HFF-Myc (cell line): ENCODE results near the gene C1QTNF8.

Source experiments
- DNase-seq: peaks from one replicate; pipeline ENCODE4 v3.0.0-alpha.2; 2011; ENCODE audit warnings: low read depth; ENCODE audit errors: extremely low read depth
- H3K4me3 ChIP-seq: replicated peaks from 2 replicates; pipeline ENCODE4 v1.5.1; 2011; ENCODE audit warnings: low read depth, mild to moderate bottlenecking, control low read depth, low read length
- TF ChIP-seq, protein P1 (sequence below): IDR thresholded peaks from 2 replicates; pipeline ENCODE4 v1.5.1; 2012; ENCODE audit warnings: mild to moderate bottlenecking, low read depth, low read length, control low read depth; ENCODE audit errors: missing control alignments

The C1QTNF8 gene

DNA sequence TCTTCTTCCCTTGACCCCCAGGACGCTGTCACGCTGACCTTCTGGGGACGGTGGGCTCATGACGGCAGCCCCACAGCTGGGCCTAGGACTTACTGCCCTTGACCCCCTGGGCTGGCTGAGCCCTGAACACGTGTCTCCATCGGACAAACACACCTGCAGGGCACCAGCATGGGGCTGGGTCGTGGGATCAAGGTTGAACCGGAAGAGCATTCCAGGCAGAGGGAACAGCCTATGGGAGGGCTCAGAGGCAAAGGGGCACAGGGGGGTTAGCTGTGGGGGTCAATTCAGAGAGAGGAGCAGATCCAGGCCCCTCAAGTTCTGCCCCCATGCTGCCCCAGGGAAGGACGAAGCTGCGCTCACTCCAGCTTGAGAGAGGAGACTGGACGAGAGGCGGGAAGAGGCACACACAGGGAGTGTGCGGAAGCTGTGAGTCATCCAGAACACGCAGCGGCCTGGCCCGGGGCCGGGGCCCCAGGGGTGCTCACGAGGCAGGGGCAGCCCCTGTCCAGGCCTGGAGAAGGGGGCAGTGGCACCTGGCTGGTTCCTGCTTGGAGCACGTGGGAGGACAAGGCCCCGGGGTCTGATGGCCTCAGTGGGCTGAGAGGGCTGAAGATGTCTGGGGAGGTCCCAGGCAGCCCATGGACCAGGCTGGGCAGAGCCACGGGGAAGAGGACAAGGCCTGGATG, 13.6 kb downstream of the C1QTNF8 start:
- DNase-seq: no peak
- H3K4me3 ChIP-seq: no peak overlapping the region
- TF ChIP-seq, protein P1, sequence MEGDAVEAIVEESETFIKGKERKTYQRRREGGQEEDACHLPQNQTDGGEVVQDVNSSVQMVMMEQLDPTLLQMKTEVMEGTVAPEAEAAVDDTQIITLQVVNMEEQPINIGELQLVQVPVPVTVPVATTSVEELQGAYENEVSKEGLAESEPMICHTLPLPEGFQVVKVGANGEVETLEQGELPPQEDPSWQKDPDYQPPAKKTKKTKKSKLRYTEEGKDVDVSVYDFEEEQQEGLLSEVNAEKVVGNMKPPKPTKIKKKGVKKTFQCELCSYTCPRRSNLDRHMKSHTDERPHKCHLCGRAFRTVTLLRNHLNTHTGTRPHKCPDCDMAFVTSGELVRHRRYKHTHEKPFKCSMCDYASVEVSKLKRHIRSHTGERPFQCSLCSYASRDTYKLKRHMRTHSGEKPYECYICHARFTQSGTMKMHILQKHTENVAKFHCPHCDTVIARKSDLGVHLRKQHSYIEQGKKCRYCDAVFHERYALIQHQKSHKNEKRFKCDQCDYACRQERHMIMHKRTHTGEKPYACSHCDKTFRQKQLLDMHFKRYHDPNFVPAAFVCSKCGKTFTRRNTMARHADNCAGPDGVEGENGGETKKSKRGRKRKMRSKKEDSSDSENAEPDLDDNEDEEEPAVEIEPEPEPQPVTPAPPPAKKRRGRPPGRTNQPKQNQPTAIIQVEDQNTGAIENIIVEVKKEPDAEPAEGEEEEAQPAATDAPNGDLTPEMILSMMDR: no peak

DNA sequence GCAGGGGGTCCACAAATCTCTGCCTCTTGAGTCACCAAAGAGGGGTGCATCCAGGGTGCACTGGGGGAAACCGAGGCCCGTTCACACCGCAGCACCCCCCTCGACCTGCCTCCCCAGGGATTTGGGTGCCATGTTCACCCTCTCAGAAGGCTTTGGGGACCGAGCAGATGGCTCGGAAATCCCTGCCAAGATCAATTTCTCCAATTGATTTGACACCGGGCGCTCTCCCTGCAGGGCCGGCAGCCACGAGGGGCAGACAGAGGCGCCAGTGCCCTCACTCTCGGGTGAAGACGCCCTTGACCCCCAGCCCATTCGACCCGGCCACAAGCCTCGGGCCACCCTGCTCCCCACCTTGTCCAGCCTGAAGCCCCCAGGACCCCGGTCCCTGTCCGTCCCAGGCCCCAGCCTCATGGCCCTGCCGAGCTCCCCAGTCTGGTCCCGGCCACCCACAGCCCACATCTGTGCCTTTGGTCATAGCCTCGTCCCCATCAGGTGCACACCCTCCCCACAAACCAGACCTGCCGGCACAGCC, 14.2 kb downstream of the C1QTNF8 start:
- H3K4me3 ChIP-seq: no peak overlapping the region
- DNase-seq: no peak
- TF ChIP-seq, protein P1: no peak

DNA sequence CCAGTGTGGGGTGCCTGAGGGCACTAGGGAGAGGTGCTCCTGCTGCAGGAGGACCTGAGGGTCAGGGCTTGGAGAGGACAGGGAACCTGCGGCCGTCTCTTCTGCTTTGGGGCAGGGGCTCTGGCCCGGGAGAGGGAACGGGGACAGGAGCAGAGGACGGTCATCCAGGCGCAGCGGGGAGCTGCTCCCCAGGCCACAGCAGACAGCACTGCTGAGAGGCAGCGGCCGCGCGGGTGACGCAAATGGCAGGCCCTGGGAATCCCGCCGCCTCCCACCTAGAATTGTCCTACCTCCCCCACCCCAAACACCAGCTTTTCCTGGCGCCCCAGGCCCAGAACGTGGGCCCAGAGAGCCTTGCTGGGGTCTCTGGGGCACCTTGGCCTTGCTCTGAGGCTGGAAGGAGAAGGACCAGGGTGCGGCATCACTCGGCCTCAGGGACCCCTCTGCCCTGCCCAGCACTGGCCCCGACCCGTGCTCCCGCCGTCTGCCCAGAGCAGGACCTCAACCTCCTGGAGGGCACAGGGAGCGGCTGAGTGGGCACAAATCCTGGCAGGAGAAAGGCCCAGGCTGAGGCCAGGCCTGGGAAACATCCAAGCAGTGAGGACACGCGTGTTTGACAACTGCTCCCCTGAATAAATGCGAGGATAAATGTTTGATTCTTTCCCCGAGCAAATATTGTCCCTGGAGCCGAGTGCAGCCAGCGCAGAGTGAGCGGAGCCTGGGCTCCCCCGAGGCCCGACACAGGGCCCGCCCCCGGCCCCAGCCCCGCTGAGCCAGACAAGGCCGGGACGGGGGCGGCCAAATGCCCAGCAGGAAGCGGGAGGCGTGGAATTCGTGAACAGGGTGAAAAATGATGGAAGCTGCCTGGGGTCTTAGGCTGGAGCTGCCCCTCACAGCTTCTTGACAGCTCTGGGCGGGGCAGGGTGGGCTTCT, 15.0 kb downstream of the C1QTNF8 start:
- TF ChIP-seq, protein P1: no peak
- H3K4me3 ChIP-seq: no peak overlapping the region
- no peak for DNase-seq

DNA sequence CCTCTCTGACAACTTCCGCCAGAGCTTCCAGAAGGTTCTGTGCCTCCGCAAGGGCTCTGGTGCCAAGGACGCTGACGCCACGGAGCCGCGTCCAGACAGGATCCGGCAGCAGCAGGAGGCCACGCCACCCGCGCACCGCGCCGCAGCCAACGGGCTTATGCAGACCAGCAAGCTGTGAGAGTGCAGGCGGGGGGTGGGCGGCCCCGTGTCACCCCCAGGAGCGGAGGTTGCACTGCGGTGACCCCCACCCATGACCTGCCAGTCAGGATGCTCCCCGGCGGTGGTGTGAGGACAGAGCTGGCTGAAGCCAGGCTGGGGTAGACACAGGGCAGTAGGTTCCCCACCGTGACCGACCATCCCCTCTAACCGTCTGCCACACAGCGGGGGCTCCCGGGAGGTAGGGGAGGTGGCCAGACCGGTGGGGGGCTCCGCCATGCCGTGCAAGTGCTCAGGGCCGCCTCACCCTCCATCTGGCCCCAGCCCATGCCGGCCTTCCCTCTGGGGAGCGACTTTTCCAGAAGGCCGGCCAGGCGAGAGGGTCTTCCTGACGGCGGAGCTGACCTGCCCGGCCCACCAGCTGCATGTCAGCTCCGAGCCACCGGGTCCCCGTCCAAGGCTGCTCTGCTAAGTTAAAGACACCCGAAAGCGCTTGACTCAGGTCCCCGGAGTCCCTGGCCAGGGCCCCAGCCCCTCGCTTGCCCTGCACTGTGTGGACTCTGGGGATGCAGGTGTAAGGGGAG, 16.1 kb downstream of the C1QTNF8 start:
- no peak for DNase-seq
- no peak overlapping the region for H3K4me3 ChIP-seq
- TF ChIP-seq, protein P1: no peak

DNA sequence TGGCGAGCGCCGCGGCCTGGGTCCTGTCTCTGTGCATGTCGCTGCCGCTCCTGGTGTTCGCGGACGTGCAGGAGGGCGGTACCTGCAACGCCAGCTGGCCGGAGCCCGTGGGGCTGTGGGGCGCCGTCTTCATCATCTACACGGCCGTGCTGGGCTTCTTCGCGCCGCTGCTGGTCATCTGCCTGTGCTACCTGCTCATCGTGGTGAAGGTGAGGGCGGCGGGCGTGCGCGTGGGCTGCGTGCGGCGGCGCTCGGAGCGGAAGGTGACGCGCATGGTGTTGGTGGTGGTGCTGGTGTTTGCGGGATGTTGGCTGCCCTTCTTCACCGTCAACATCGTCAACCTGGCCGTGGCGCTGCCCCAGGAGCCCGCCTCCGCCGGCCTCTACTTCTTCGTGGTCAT, 16.7 kb downstream of the C1QTNF8 start:
- TF ChIP-seq, protein P1: no peak

DNA sequence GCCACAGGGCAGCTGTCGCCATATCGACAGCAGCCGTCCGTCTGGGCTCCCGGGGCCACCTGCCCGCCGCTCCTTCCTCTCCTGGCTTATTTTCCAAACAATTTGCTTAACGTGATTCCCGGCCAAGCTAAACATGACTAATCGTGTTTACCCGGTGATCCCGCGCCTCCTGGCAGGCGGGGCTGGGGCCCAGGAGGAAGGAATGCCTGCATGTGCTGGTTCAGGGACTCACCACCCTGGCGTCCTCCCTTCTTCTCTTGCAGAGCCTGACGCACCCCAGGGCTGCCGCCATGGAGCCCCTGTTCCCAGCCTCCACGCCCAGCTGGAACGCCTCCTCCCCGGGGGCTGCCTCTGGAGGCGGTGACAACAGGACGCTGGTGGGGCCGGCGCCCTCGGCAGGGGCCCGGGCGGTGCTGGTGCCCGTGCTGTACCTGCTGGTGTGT, 17.4 kb downstream of the C1QTNF8 start:
- TF ChIP-seq, protein P1: no peak
- no peak overlapping the region for H3K4me3 ChIP-seq
- no peak for DNase-seq

More for the DNA sequence above, 16.7 kb downstream of the C1QTNF8 start:
- no peak overlapping the region for H3K4me3 ChIP-seq
- DNase-seq: no peak
